Activated CD4-positive, alpha-beta memory T cell treated with anti-CD3 and anti-CD28 coated beads, Interleukin-2, amount 10 ng/mL, durations not matched to agents 7 days and 5 days (primary cell): ENCODE data around the gene BUB1. TPM values are rescaled to one million over a fixed set of nuclear protein-coding genes. Genes with fewer than 3 reads are reported as not detected.
"Not testable (repeated sequence)": the region's sequence is repeated elsewhere in the genome, so short reads cannot be mapped to it uniquely, and the experiment has no call there.

Experiments
- CTCF ChIA-PET: fragments of 350-600 bp; sonication (Branson Sonifier 250); formaldehyde crosslinking; loops from one replicate; lab custom pipeline; 2021; ENCODE audit warnings: antibody characterized with exemption, inconsistent platforms; lab: Charles Lee
- POLR2A ChIA-PET: fragments of 350-600 bp; sonication (Branson Sonifier 250); formaldehyde crosslinking; loops from one replicate; lab custom pipeline; 2021; ENCODE audit warnings: antibody characterized with exemption; lab: Charles Lee
- DNase-seq: peaks from one replicate; pipeline ENCODE4 v3.0.0-alpha.2; 2020
- H3K27ac Mint-ChIP-seq: one replicate; pipeline ENCODE4 v1.8.0; 2021; ENCODE audit warnings: mild to moderate bottlenecking, mixed read lengths
- H3K27me3 Mint-ChIP-seq: one replicate; pipeline ENCODE4 v1.8.0; 2021; ENCODE audit warnings: mixed read lengths
- H3K36me3 Mint-ChIP-seq: one replicate; pipeline ENCODE4 v1.8.0; 2021; ENCODE audit warnings: low read depth, mixed read lengths
- H3K4me1 Mint-ChIP-seq: one replicate; pipeline ENCODE4 v1.8.0; 2021; ENCODE audit warnings: mixed read lengths
- H3K4me3 Mint-ChIP-seq: one replicate; pipeline ENCODE4 v1.8.0; 2021; ENCODE audit warnings: mild to moderate bottlenecking, mixed read lengths
- H3K9me3 Mint-ChIP-seq: one replicate; pipeline ENCODE4 v1.8.0; 2021; ENCODE audit warnings: mixed read lengths
- total RNA-seq, 2 experiments: library from RNA; stranded (reverse); gene quantifications; one replicate each; pipeline ENCODE4 v1.2.3, GENCODE V29; 2021

The BUB1 gene
- total RNA-seq, 2 experiments from 2014 or later: 114 to 120 TPM

DNA sequence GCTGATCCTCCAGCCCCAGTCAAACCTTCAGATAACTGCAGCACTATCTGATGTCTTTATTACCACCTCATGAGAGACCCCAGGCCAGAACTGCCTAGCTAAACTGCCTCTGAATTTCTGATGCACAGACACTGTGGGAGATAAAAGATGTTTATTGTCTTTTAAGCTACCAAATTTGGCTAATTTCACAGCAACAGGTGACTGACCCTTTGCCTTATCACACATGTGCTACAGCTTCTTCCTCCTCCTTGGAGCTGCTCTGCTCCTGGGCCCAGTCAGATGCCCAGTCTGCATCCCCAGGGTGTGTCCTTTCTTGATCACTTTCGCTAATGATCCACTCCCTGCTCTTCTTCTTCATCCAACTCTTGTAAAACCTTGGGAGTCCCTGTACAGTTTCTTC, 34.9 kb upstream of the BUB1 start:
- H3K4me3 Mint-ChIP-seq: no peak overlapping the region
- H3K4me1 Mint-ChIP-seq: peaks cover 2% of the 10 kb centered on the region
- POLR2A ChIA-PET: no interaction called here
- H3K36me3 Mint-ChIP-seq: no peaks in the 10 kb centered on the region
- CTCF ChIA-PET: interaction anchor here (1.3 kb wide), 1 partner anchor 43 kb away, joined by 3 read pairs; no protein-coding TSS in a partner anchor
- H3K9me3 Mint-ChIP-seq: no peaks in the 10 kb centered on the region
- peaks cover 67% of the 10 kb centered on the region for H3K27me3 Mint-ChIP-seq
- DNase-seq: no peak
- H3K27ac Mint-ChIP-seq: no peak overlapping the region

DNA sequence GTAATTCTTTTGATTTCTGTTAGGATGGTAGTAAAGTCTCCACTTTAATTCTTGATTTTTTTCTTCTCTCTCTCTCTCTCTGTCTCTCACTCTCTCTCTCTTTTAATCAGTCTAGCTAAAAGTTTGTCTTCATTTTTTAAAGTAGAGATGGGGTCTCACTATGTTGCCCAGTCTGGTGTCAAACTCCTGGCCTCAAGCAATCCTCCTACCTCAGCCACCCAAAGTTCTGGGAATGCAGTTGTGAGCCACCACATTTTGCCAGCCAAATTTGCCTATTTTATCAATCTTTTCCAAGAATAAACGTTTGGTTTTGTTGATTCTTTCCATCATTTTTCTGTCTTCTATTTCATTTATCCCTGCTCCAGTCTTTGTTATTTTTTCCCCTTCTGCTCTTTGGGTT, 30.6 kb upstream of the BUB1 start:
- H3K4me3 Mint-ChIP-seq: no peak overlapping the region
- peaks cover 60% of the 10 kb centered on the region for H3K27me3 Mint-ChIP-seq
- no peaks in the 10 kb centered on the region for H3K9me3 Mint-ChIP-seq
- no peak for DNase-seq
- no peak overlapping the region for H3K27ac Mint-ChIP-seq
- CTCF ChIA-PET: no interaction called here
- H3K4me1 Mint-ChIP-seq: peaks cover under 1% of the 10 kb centered on the region
- no peaks in the 10 kb centered on the region for H3K36me3 Mint-ChIP-seq
- POLR2A ChIA-PET: no interaction called here

DNA sequence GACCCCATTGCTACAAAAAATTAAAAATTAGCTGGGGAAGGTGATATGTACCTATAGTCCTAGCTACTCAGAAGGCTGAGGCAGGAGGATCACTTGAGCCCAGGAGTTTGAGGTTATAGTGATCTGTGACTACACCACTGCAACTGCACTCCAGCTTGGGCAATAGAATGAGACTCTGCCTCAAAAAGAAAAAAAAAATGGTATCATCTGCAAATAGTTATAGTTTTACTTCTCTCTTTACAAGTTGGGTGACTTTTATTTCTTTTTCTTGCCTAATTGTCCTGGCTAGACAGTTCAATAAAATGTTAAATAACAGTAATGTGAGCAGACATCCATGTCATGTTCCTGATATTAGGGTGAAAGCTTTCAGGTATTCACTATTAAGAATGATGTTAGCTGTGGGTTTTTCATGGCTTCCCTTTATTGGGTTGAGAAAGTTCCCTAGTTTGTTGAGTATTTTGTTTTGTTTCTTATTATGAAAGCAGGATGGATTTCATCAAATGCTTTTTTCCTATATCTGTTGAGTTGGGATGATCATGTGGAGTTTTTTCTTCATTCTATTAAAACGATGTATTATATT, 29.6 kb upstream of the BUB1 start:
- CTCF ChIA-PET: no interaction called here
- Mint-ChIP-seq H3K36me3 (no peaks in the 10 kb centered on the region), H3K27me3 (peaks cover 61% of the 10 kb centered on the region), H3K9me3 (no peaks in the 10 kb centered on the region), H3K27ac (no peak overlapping the region), H3K4me3 (no peak overlapping the region), H3K4me1 (no peaks in the 10 kb centered on the region)
- POLR2A ChIA-PET: no interaction called here
- DNase-seq: no peak

DNA sequence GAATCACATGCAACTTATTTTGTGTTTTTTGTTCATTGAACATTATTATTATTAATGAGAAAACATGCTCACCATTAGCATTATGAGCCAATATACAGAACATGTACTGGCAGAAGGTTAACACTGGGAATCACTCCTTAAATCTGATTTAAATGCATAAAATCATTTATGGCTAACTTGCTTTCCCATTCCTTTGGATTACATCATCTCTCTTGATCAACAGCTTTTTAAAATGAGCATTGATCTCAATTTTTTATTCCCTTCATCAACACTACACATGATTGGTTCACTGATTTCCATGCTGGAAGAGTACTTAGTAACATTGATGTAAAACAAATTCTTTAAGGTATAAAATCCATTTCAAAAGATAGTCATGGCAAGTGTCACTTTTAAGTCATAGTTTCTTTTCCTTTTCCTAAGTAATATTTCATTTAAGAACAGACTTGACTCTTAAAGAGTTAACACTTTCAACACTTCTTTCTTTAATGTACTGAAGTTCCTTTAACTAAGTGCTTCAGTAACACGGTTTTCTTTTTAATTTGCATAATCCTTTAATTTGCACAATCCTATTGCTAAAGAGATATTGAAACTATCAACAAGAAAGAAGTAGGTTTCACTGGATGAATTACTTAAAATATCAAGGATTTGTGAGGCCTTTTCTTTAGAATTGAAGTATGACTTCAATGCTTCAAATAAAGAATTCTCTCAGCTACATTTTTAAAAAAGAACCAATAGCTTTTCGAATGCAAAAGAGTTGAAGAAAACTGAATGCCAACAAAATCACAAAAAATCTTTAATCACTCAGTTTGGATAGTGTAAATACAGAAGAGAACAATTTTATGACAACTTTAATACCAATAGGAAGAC, 24.9 kb upstream of the BUB1 start:
- Mint-ChIP-seq H3K9me3 (no peaks in the 10 kb centered on the region), H3K4me1 (no peaks in the 10 kb centered on the region), H3K36me3 (no peaks in the 10 kb centered on the region), H3K27ac (no peak overlapping the region), H3K4me3 (no peak overlapping the region), H3K27me3 (peaks cover 37% of the 10 kb centered on the region)
- DNase-seq: no peak
- ChIA-PET CTCF (interaction anchor here (0.7 kb wide), 1 partner anchor 24 kb away, joined by 3 read pairs; no protein-coding TSS in a partner anchor), POLR2A (no interaction called here)

DNA sequence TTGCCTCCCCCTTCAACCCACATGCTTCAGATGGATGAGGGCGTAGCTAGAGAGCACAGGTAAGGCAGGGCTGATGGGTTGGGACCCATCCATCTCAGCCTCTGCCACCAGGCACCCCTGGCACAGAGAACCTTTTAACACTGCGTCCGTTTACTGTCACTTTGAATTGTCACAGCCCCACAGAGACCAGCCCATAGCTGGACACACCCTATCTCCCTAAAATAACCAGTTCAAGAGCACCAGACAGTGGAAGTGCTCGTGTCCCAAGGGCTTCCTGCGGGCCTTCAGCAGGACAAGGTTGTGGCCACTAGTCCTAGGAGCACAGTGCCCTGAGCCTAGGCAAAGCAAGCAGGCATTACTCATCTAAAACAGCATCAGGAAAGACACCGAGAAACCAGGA, 20.4 kb upstream of the BUB1 start:
- H3K4me1 Mint-ChIP-seq, DNase-seq, H3K4me3 Mint-ChIP-seq, POLR2A ChIA-PET, H3K9me3 Mint-ChIP-seq, CTCF ChIA-PET, H3K36me3 Mint-ChIP-seq, H3K27ac Mint-ChIP-seq: not testable (repeated sequence)
- peaks cover 24% of the 10 kb centered on the region for H3K27me3 Mint-ChIP-seq

DNA sequence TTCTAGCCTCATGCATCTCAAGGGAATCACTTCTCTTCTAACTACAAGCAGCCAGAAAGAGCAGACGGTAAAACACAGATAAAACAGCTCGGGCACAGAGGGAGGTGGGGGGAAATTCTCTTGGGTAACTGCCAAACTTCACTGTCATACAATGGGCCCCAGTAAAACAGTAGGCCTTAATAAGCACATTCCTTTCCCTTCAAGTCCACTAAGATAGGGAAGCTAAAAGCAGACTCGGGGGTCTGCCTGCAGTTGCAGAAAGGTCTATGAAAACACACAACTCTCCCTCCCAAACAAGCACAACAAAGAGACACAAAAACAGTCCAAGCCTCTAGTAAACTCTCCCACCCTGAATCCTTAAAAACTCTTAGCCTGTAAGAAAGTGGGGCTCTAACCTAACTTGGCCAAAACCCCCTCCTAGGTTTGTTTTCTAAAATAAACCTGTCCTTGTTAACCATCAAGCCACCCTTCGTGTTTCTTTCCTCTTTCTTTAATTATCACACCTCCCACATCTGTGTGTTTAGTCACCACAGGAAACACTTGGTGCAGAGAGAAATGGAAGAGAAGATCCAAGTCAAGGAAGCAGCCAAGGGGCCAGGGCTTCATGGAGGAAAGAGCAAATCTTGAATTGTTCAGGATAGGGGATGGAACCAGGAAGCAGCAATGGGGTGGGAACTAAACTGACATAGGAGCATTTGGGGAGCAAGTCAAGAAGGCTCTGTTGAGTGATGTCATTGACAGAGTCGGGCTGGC, 17.5 kb upstream of the BUB1 start:
- H3K4me1 Mint-ChIP-seq, H3K4me3 Mint-ChIP-seq, POLR2A ChIA-PET, H3K36me3 Mint-ChIP-seq, H3K9me3 Mint-ChIP-seq, H3K27ac Mint-ChIP-seq, DNase-seq: not testable (repeated sequence)
- CTCF ChIA-PET: interaction anchor here (0.7 kb wide), 1 partner anchor 53 kb away, joined by 3 read pairs; no protein-coding TSS in a partner anchor
- H3K27me3 Mint-ChIP-seq: peaks cover 29% of the 10 kb centered on the region

DNA sequence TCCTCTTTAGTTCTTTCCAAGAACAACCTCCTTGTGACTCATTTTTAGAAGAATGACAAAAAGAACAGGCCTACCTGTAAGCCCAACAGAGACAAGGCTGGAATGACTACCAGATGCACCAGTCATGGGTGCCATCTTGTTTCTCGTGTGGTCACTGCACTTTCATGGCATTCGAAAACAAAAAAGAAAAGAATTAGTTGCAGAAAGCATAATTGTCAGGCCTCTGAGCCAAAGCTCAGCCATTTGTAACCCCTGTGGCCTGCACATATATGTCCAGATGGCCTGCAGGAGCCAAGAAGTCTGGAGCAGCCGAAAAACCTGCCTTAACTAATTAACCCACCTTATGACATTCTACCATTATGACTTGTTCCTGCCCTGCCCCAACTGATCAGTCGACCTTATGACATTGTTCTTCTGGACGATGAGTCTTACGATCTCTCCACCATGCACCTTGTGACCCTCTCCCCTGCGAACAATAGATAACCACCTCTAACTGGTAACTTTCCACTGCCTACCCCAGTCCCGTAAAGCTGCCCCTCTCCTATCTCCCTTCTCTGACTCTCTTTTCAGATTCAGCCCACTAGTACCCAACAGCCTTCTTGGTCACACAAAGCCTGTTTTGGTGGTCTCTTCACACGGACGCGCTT, 13.9 kb upstream of the BUB1 start:
- Mint-ChIP-seq H3K27me3 (peaks cover 38% of the 10 kb centered on the region), H3K27ac (no peak overlapping the region), H3K9me3 (peaks cover 17% of the 10 kb centered on the region), H3K36me3 (no peaks in the 10 kb centered on the region), H3K4me3 (no peak overlapping the region), H3K4me1 (peaks cover 3% of the 10 kb centered on the region)
- ChIA-PET CTCF (no interaction called here), POLR2A (no interaction called here)
- DNase-seq: no peak

DNA sequence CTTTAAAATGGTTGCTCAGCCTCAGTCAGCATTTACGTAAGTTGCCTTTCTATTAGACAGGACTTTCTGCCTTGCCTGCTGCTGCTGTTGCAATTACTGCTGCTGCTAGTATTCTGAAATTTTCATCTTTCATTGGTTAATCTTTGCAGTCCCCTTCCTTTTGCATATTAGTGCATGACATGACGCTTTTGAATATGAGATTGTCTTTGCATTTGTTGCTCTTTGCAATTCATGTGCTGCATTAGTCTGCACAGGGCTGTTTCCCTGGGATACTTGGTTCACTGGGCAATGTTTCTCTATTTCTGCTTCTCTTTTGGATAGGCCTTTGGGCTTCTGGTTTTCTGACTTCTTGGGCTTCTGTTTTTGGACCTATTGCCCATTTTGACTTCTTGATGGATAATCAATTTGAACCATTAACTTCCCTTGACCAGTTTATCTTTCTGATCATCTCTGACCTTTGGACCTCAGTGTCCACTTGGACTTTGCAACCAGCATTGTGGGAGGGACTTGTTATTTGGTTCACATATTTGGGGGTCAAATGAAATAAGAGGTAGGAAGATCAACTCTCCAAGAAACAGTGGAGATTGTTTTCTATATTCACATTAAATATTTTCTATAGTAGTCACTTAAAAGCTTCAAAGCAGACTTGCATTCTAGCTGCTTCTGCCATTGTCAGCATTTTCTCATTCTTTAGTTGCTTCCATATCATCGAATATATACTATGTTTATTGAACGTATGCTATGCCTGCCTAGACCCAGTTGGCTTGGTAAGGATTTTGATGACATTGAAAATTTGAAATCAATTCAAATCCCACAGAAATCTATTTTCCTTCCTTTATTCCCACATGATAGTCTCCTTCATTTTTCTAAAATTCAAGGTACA, 12.5 kb upstream of the BUB1 start:
- Mint-ChIP-seq H3K27ac (no peak overlapping the region), H3K9me3 (peaks cover 19% of the 10 kb centered on the region), H3K4me3 (no peak overlapping the region), H3K36me3 (no peaks in the 10 kb centered on the region), H3K27me3 (peaks cover 44% of the 10 kb centered on the region), H3K4me1 (peaks cover 2% of the 10 kb centered on the region)
- no peak for DNase-seq
- CTCF ChIA-PET: no interaction called here
- POLR2A ChIA-PET: interaction anchor here (1.6 kb wide), 1 partner anchor 13 kb away, joined by 7 read pairs; the partner anchor contains the start of gene BUB1

DNA sequence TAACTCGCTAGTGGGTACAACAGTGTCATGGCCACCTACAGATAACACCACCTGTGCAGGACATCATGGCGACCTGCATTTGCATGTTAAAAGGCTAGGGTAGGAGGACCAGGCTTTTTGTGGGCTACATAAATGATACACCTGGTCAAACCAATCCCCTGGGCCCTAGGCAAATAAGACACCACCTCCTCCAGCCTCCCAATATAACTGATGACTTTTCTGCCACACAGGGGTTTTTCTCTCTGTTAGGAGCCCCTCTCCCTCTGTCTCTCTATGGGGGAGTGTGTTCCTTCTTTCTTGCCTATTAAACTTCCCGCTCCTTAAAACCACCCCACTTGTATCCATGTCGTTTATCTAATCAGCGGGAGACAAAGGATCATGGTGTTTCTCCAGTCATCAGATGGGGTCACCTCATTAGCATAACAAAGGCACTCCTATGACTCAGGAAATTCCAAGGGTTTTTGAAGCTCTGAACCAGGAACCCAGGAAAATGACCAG, 10.8 kb upstream of the BUB1 start:
- CTCF ChIA-PET: no interaction called here
- Mint-ChIP-seq H3K9me3 (peaks cover 19% of the 10 kb centered on the region), H3K27ac (no peak overlapping the region), H3K27me3 (peaks cover 42% of the 10 kb centered on the region), H3K36me3 (no peaks in the 10 kb centered on the region), H3K4me3 (no peak overlapping the region), H3K4me1 (no peaks in the 10 kb centered on the region)
- POLR2A ChIA-PET: interaction anchor here (1.6 kb wide), 1 partner anchor 11 kb away, joined by 7 read pairs; the partner anchor contains the start of gene BUB1
- no peak for DNase-seq

DNA sequence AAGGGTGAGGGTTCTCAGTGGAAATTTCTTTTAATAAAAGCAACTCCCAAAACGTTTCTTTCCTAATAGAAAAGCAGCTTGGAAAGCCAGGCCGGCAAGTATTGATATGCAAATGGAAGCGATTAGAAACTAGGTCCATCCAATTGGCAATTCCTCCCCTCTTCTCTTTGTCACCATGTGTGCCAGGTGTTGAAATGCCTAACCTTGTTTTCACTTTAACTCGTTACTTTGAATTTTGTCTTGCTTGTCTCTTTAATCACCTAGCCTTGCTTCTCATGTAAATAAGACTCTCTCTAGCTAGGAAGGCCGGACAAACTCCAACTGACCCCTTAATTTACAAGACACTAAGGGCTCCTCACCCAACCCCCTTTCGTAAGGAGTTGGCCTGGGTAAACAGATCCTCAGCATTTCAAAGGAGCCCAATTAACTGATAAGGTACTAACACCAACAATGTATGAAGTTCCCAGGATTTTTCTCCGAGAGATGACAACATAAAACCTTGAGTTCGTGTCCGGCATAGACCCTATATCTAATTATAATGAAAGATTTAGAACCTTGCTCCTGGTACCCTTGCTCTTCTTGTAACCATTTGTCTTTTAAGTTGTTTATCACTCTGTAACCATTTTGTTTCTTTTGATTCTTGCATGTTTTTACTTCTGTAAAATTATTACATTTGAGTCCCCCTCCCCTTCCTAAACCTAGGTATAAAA, 10.1 kb upstream of the BUB1 start:
- Mint-ChIP-seq H3K27me3 (peaks cover 45% of the 10 kb centered on the region), H3K9me3 (peaks cover 19% of the 10 kb centered on the region)
- CTCF ChIA-PET, H3K4me3 Mint-ChIP-seq, H3K27ac Mint-ChIP-seq, H3K4me1 Mint-ChIP-seq, DNase-seq, H3K36me3 Mint-ChIP-seq: not testable (repeated sequence)
- POLR2A ChIA-PET: interaction anchor here (1.0 to 1.8 kb wide), 2 partner anchors 9 to 10 kb away, joined by 3 to 8 read pairs; partner anchors contain the start of gene BUB1

DNA sequence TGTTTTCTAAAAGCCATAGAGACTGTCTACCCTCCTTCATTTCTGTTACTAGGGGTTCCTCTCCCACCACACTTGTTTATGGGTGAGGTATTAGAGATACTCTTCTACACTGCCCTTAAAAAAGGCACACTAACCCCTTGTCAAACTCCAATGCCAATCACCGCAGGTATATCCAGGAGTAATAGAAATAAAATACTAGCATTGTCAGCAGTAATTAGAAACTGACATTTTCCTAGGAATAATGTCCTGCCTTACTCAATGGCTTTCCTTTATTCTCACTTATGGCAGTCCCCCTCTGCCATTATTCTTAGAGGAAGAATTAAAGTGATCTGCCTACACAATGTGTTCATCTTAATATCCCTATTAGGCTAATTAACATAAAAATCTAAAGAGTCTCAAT, 5.0 kb upstream of the BUB1 start:
- H3K9me3 Mint-ChIP-seq: peaks cover 7% of the 10 kb centered on the region
- peaks cover 12% of the 10 kb centered on the region for H3K4me1 Mint-ChIP-seq
- ChIA-PET CTCF (no interaction called here), POLR2A (no interaction called here)
- no peak overlapping the region for H3K4me3 Mint-ChIP-seq
- DNase-seq: no peak
- peaks cover 2% of the 10 kb centered on the region for H3K36me3 Mint-ChIP-seq
- no peak overlapping the region for H3K27ac Mint-ChIP-seq
- H3K27me3 Mint-ChIP-seq: peaks cover 23% of the 10 kb centered on the region
